Lung (tissue), 12 donors: Measurements from ENCODE around the gene PCDHA6. TPM values are rescaled to one million over a fixed set of nuclear protein-coding genes. Genes with fewer than 3 reads are reported as not detected.
"Not testable (repeated sequence)": the region's sequence is repeated elsewhere in the genome, so short reads cannot be mapped to it uniquely, and the experiment has no call there.

ENCODE experiments used
- ATAC-seq: fragments of 200-7000 bp; cut with Tn5 transposase; one replicate; pipeline ENCODE4 v1.9.1; 2020; ENCODE audit warnings: moderate number of reproducible peaks; ENCODE audit not compliant: insufficient read depth, low FRiP score
- DNase-seq, 3 donors: peaks; one replicate each; pipeline ENCODE4 v3.0.0-alpha.2; 2013 to 2017
- H3K27ac ChIP-seq, 2 donors: one replicate each; pipeline ENCODE4 v1.5.1; 2013; ENCODE audit warnings: mild to moderate bottlenecking in 2 of 2, moderate library complexity in 2 of 2, control low read depth in 1 of 2, inconsistent platforms in 1 of 2, low read depth in 1 of 2, low read length in 1 of 2
- H3K27me3 ChIP-seq, 3 donors: one replicate each; pipeline ENCODE4 v1.5.1; 2013; ENCODE audit warnings: low read length in 2 of 3; ENCODE audit not compliant: control insufficient read depth in 3 of 3, insufficient read depth in 3 of 3
- H3K36me3 ChIP-seq, 4 donors: one replicate each; pipeline ENCODE4 v1.5.1; 2013; ENCODE audit warnings: low read length in 4 of 4, mild to moderate bottlenecking in 1 of 4, moderate library complexity in 1 of 4; ENCODE audit not compliant: control insufficient read depth in 4 of 4, insufficient read depth in 4 of 4
- H3K4me1 ChIP-seq, 5 donors: one replicate each; pipeline ENCODE4 v1.5.1; 2013; ENCODE audit warnings: low read length in 5 of 5, mild to moderate bottlenecking in 2 of 5, moderate library complexity in 1 of 5; ENCODE audit not compliant: control insufficient read depth in 5 of 5, insufficient read depth in 5 of 5
- H3K4me3 ChIP-seq: one replicate; pipeline ENCODE4 v1.5.1; 2013; ENCODE audit warnings: mild to moderate bottlenecking, control low read depth, moderate library complexity
- H3K9ac ChIP-seq, 2 donors: one replicate each; pipeline ENCODE4 v1.5.1; 2013; ENCODE audit warnings: low read length in 2 of 2, control low read depth in 1 of 2; ENCODE audit not compliant: insufficient read depth in 1 of 2
- H3K9me3 ChIP-seq, 4 donors: one replicate each; pipeline ENCODE4 v1.5.1; 2013; ENCODE audit warnings: low read length in 3 of 4, mild to moderate bottlenecking in 1 of 4, moderate library complexity in 1 of 4; ENCODE audit not compliant: control insufficient read depth in 4 of 4, insufficient read depth in 3 of 4
- WGBS, 2 donors: extraction: QIAGEN DNeasy Blood & Tissue Kit; methylation state at CpG; one replicate each; pipeline ENCODE4 v1.1.7; 2013; 5-methylcytosine and 5-hydroxymethylcytosine counted together
- polyA plus RNA-seq, 2 donors: library from polyadenylated mRNA; stranded (reverse); fragments of 200-250 nt; gene quantifications; one replicate each; pipeline ENCODE4 v1.2.1, GENCODE V29; 2013
- total RNA-seq, 2 donors: library from RNA; depleted of rRNA in 1 of 2; stranded (reverse); fragments of >200 nt in 1 of 2; gene quantifications; one replicate each; pipeline ENCODE4 v1.2.1, GENCODE V29; 2014 to 2021
- TF ChIP-seq, protein P1 (sequence below): IDR thresholded peaks from 2 replicates; pipeline ENCODE4 v1.5.1; 2012; ENCODE audit warnings: mild to moderate bottlenecking; ENCODE audit errors: control extremely low read depth, extremely low read depth
- donor health status: control.
- donor health status: control.
- donor health status: Bipolar disorder and iron deficiency.
- donor health status: healthy.
- donor health status: DM: yes; HTN: yes; CAD: no.

The PCDHA6 gene
- total and polyA plus RNA-seq, 4 donors = 0.11 to 0.92 (median 0.35) TPM

- Histone ChIP-seq H3K9ac (no peak overlapping the region), H3K27ac (no peak overlapping the region), H3K4me1 (peaks cover 0 to 2% (median 0%) of the 10 kb centered on the region in 5 donors), H3K4me3 (no peak overlapping the region), H3K9me3 (peaks cover 0 to 27% (median 1%) of the 10 kb centered on the region in 4 donors), H3K36me3 (no peaks in the 10 kb centered on the region), H3K27me3 (no peaks in the 10 kb centered on the region)
- DNase-seq (no peak), ATAC-seq (no peak)
- TF ChIP-seq, protein P1, sequence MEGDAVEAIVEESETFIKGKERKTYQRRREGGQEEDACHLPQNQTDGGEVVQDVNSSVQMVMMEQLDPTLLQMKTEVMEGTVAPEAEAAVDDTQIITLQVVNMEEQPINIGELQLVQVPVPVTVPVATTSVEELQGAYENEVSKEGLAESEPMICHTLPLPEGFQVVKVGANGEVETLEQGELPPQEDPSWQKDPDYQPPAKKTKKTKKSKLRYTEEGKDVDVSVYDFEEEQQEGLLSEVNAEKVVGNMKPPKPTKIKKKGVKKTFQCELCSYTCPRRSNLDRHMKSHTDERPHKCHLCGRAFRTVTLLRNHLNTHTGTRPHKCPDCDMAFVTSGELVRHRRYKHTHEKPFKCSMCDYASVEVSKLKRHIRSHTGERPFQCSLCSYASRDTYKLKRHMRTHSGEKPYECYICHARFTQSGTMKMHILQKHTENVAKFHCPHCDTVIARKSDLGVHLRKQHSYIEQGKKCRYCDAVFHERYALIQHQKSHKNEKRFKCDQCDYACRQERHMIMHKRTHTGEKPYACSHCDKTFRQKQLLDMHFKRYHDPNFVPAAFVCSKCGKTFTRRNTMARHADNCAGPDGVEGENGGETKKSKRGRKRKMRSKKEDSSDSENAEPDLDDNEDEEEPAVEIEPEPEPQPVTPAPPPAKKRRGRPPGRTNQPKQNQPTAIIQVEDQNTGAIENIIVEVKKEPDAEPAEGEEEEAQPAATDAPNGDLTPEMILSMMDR = no peak
- WGBS, 2 donors = 43 to 51% methylated on average over 48 to 53 of the region's 53 CpGs
Observed at GRCh38 chr5:140802781-140803271, 24.9 kb upstream of the PCDHA6 start.

- Histone ChIP-seq H3K27me3 (no peaks in the 10 kb centered on the region), H3K36me3 (no peaks in the 10 kb centered on the region), H3K4me3 (no peak within 1 kb of the TSS), H3K9ac (no peak within 1 kb of the TSS), H3K9me3 (peaks cover 0 to 34% (median 4%) of the 10 kb centered on the region in 4 donors), H3K27ac (no peak within 1 kb of the TSS), H3K4me1 (peaks cover 0 to 2% (median 0%) of the 10 kb centered on the region in 5 donors)
- ATAC-seq (peak; percentile 69), DNase-seq (no peak)
- 17 to 19% methylated on average over 35 to 37 of the region's 47 CpGs for WGBS, 2 donors
- TF ChIP-seq, protein P1 = no peak
Observed at GRCh38 chr5:140806834-140807775, 20.7 kb upstream of the PCDHA6 start, which contains the start of gene PCDHA4. PCDHA4 (plus strand) TSS chr5:140807068.

- not testable (repeated sequence) for H3K36me3 ChIP-seq, H3K4me3 ChIP-seq, H3K27me3 ChIP-seq, H3K9ac ChIP-seq, H3K4me1 ChIP-seq, ATAC-seq, H3K27ac ChIP-seq, DNase-seq
- WGBS, 2 donors = 59 to 66% methylated on average over 62 of the region's 62 CpGs
- H3K9me3 ChIP-seq = peaks cover 0 to 22% (median 4%) of the 10 kb centered on the region in 4 donors
Observed at GRCh38 chr5:140808241-140808888, 19.4 kb upstream of the PCDHA6 start.

GRCh38 chr5:140808889-140809291 is 18.9 kb upstream of the PCDHA6 start:
- Histone ChIP-seq H3K36me3 (no peaks in the 10 kb centered on the region), H3K27me3 (no peaks in the 10 kb centered on the region), H3K9me3 (peaks cover 0 to 22% (median 4%) of the 10 kb centered on the region in 4 donors), H3K4me1 (no peaks in the 10 kb centered on the region), H3K4me3 (no peak overlapping the region), H3K9ac (no peak overlapping the region), H3K27ac (no peak overlapping the region)
- DNase-seq (no peak), ATAC-seq (no peak)
- TF ChIP-seq, protein P1 = no peak
- WGBS, 2 donors = 64 to 67% methylated on average over 42 to 43 of the region's 43 CpGs
